SKM-1 (cell line): ENCODE results near the gene SSBP2.
"Not testable (repeated sequence)": the region's sequence is repeated elsewhere in the genome, so short reads cannot be mapped to it uniquely, and the experiment has no call there.

ENCODE experiments used
- DNase-seq: peaks from one replicate; lab custom pipeline; 2025; ENCODE audit not compliant: unreplicated experiment; lab: John Stamatoyannopoulos, UW

The SSBP2 gene

DNA sequence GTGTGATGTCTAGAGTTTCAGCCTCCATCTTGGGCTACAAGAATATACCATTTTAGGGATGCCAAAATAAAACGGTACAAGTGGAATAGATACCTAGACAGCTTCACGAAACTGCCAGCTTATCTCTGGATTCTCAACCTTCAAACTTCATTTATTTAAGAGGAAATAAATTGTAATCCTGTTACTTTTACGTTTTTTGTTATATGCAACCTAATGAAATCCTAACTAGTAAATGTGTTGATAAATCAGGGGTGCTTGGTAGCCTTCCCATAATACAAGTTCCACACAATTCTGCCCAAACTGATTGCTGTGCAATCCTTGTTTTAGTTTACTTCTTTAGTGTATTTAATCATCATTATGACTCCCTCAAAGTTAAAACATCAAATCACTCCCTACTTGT lies 75.5 kb downstream of the SSBP2 start:
- DNase-seq = no peak

DNA sequence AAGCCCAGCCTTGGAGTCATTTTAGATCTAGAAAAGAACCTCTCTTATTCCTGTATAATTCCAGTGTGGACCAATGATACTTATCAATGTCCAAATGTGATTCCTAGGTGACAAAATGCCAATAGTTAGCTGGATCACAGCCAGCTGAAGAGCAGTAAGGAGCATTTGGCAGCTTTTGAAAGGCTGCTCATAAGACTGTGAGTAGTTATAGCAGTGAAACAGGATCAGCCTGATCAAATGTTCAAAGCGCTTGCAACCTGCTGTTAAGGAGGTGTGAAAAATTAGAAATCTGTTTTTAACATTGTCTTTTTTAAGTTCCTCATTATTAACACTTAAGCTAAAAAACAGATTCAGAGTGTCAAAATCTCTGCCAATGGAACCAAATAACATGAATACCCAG lies 85.1 kb downstream of the SSBP2 start:
- DNase-seq = no peak

DNA sequence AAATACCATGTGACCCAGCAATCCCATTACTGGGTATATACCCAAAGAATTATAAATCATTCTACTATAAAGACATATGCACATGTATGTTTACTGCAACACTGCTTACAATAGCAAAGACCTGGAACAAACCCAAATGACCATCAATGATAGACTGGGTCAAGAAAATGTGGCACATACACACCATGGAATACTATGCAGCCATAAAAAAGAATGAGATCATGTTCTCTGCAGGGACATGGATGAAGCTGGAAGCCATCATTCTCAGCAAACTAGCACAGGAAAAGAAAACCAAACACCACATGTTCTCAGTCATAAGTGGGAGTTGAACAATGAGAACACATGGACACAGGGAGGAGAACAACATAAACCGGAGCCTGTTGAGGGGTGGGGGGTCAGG lies 90.3 kb downstream of the SSBP2 start:
- DNase-seq = not testable (repeated sequence)

DNA sequence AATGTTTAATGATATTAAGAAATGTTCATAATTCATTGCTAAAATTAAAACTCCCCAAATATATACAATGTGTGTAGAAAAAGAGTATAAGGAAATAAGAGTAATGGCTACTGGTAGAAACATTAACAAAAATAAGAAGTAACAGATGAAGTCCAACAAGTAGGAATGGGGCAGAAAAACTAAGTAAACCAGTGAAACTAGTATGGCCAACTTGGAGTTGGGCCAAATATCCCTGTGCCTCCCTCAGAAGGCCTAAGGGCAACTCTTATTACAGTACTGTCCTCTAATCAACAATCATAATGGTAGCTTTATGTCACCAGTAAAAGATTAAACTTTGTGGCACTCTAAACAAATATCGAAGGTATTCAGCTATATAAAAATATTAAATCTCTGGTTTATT lies 93.5 kb downstream of the SSBP2 start:
- no peak for DNase-seq

DNA sequence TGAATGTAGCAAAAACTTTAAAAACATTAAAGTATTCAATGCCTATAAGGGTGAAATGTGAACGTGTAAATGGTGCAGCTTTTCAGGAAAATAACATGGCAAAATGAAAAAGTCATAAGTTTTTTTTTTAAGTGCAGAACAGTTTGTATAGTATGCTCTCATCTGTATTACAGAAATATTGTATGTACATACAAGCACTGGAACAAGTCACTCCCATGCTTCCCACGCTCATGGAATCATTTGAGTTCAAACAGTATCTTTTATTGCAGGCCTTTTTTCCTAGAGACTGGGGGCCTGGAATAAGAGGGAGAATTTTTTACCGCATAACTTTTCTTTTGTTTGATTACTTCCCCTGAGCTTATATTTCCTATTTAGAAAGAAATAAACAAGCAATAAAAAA lies 94.1 kb downstream of the SSBP2 start:
- no peak for DNase-seq

DNA sequence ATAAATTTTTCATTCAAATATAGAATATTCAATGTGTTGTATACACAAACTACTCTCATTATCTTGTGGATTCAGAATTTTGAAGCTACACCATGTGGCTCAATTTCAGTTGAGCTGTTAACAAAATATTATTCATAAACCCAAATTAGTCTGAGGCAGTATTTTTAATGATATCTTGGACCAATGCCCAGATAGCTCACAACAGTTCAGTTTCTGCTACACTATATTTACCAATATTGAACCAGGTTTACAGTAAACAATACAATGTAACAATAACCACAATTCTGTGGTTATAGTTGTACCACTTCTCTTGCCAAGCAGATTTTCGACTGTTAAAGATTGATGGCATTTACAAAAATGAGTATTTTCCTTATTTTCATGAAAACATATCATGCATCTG lies 99.9 kb downstream of the SSBP2 start:
- DNase-seq = no peak

DNA sequence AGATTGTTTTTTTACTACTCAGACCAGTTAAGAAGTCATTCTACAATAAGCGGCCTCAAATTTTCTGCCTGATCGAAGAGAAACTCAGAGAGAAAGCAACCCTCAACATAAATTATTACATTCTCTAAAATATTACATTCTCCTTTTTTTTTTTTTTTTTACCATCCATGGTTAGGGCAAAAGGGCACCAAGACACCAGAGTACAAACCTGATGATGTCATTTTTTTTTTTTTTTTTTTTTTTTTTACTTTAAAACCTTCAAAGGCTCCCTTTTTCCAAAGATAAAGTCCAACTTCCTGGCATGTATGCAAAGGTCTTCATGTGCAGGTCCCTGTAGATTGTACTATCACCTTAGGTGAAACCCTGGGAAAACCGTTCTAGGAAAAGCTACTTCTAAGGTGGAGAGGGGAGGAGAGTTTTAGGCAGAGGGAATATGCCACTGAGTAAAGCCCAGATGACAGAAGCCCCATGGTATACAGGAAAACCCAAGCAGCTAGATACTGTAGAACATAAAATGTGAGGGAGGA lies 104.4 kb downstream of the SSBP2 start:
- DNase-seq = no peak

DNA sequence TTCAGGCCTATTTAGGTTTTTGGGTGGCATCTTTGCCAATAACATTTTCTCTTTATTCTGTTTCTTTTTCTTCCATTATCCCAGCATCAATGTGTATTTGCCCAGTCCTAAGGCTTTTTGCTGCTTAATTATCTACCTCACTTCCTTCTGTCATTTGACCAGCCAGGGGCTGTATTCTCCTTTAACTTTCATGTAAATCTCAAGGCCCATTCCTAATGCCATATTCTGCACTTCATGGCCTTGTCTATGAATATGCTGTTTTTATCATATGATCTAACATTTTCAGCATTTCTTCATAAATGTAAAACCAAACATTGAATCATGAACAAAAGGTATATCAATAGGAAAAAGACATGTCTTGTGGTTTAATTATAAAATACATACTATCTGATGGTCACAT lies 108.7 kb downstream of the SSBP2 start:
- no peak for DNase-seq

DNA sequence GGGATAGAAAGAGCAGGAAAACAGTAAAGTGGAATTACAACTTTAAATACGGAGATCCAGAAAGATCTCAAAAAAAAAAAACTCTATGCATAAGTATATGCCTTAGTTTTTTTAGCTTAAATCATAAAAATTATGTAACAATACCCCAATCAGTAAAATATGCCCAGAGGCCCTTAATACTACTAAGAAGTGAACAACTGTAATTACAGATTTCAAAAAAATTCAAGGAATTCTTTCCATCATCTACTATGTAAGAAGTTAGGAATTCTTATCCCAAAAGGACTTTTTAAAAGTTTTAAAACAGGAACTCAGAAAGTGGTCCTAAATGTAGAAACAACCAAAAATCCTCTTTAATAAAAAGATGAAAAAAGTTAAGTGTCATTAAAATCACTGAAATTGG lies 111.3 kb downstream of the SSBP2 start:
- no peak for DNase-seq

DNA sequence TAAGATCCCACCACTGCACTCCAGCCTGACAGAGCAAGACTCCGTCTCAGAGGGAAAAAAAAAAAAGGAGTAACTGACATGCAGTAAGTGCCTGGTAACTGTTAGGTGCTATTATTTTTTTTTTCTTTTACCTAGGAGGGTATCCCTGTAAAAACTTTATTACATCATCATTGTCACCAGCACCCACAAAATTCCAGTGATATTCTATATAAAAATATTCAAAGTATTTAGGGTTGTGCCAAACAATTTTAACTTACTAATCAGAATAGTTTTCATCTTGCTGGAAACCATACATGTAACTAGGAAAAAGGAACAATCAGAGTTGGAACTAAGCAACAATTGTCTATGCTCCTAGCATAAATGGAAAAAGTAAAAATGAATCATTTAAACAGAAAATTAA lies 112.4 kb downstream of the SSBP2 start:
- DNase-seq = no peak

DNA sequence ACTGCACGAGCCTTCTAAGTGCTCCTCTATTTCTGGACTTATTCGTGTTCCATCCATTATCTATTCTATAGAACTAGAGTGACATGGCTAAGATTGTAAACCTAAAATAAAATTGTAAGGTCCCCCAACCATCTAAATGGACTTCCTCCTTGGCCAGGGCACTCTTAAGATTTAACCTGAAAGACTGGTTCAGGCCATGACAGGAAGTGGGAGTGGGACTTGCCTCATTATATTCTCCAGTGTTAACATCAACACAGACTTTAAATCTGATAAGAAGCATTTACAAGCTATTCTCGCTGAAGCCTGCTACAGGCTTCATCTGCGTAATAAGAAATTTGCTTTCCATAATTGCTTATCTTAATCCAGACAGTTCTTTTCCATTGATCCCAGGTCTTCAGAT lies 117.0 kb downstream of the SSBP2 start:
- DNase-seq = no peak

DNA sequence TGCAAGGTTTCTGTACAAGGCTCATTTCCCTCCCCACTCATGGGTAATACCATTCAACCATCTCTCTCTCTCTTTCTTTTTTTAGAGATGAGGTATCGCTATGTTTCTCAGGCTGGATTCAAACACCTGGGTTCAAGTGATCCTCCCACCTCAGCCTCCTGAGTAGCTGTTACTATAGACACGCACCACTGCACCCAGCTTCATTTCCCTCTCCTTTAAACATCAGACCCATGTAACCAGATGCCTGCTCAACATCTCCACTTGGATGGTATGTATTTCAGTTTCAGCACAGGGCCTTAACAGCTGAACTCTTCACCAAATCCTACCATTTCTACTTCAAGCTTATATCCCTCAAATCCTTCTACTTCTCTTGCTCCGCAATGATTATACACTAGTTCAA lies 117.4 kb downstream of the SSBP2 start:
- DNase-seq = no peak

DNA sequence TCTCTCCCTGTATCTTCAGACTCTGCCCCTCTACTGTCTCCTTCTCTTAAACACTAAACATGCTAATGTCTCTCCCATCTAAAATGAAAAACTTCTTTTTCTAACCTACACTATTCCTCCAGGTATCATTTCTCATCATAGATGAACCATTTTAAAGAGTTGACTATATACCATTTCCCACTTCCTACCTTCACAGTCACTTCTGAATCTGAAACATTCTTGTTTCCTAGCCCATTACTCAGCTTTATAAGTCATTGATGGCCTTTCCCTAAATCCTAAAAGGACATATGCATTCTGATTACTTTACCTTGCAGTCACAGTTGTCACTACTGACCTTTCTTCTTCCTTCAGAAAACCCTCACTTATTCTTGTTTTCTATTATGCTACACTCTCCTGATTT lies 118.2 kb downstream of the SSBP2 start:
- no peak for DNase-seq

DNA sequence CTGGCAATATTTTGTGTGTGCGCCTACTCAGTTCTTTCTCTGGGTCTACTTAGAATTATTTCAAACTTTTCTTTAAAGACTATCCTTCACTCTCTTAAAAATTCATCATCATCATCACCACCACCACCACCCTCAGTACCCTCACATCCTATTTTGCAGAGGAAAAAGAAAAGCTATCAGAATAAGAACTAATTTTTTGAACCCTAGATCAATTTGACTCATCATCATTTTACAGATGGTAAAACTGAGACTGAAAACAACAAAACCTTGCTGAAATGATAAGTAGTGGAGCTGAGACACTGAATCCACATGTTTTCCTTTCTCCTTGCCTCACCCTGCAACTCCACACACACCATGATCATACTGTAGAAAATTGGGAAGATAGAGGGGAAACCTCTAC lies 119.3 kb downstream of the SSBP2 start:
- no peak for DNase-seq

DNA sequence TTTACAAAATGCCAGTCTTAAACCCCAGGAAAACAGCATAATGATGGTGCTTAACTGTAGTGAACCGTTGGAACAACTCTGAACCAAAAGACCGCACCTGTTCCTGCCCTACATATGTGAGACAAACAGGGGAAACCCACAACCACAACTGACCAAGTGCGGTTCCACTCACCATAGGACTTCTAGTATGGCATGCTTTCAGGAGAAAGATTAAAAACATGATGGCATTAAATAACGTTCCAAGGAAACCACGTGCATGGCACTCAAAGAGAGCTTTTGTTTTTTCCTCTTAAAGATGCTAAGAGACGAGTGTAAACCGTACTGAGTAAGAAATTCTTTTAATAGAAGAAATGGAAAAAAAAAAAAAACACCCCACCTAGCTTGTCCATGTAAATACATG lies 119.8 kb downstream of the SSBP2 start:
- no peak for DNase-seq

DNA sequence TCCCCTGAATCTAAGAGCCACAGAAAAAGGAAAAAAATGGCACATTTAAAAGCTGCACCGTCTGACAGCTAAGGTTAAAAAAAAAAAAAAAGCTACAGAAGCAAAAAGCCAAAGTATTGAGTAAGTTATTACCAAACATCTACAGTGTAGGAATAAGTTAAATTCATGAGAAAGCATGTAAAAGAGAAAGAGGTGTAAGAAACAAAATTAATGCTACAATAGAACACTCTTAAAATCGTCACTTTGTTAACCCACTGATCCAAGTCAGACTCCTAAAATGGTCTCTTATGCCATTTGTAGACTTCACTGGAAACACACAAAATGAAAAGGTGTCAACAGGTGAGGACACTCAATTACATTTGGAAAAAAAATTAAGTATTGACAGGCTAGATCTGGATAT lies 120.2 kb downstream of the SSBP2 start:
- no peak for DNase-seq

DNA sequence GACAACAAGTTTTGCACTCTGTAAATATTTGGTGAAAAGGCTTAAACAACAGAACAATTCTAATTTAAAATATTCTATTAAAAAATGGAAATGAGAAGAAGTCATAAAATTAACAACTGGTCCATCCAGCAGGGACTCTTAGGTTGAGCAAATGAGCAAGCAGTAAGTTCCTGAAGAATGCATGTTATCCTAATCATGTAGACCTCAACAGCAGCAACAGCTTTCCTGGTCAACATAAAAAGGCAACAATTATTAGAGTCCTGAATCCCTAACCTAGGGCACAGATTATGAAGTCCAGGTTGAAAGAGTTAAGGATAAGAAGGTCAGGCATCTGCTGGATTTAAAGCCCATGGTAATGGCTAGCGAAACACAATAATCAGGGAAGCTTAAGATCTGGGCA lies 120.9 kb downstream of the SSBP2 start:
- no peak for DNase-seq

DNA sequence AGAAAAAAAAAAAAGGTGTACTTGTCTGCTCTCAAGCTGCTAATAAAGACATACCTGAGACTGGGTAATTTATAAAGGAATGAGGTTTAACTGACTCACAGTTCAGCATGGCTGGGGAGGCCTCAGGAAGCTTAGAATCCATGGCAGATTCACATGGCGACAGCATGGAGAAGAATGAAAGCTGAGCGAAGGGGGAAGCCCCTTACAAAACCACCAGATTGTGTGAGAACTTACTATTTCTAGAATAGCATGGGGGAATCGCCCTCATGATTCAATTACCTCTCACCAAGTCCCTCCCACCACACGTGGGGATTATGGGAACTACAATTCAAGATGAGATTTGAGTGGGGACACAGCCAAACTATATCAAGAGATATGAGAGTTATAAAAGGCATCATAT lies 122.8 kb downstream of the SSBP2 start:
- DNase-seq = not testable (repeated sequence)

DNA sequence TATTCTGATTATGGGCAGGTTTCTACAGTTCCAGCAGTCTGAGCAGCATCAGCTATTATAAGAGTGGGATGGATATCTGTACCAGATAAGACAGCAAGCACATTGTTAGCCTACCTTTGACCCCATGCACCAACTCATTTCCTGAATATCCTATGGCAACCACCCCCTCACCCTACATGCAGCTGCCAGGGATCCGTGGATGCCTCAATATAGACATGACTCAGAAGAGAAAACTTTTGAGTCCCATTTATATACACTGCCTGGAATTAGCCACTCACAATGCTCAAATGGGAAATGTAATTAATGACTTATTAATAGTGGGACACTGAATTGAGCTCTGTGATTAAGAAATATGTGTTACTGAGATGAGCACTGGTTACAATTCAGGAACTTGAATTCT lies 124.4 kb downstream of the SSBP2 start:
- no peak for DNase-seq

DNA sequence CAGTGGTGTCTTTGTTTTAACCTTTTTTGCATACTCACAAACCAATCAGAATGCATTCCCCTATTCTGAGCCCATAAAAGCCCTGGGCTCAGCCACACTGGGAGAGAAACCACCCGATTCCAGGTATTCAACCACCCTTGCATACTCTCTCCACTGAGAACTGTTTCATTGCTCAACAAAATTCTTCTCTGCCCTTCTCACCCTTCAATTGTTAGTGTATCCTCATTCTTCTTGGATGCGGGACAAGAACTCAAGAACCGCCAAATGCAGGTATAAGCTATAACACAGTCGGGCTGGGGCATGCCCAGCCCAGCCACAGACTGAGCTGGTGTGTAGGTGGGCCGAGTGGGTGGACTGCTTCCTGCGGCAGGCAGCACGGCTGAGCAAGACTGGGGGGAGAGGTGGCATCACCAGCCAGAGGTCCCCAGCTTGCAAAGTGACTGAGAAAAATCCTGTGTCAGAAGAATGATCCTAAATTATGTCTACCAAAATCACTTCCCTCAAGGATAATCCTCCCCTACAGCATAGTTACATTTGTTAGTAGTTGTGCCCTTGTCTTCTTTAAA lies 141.0 kb downstream of the SSBP2 start:
- no peak for DNase-seq

DNA sequence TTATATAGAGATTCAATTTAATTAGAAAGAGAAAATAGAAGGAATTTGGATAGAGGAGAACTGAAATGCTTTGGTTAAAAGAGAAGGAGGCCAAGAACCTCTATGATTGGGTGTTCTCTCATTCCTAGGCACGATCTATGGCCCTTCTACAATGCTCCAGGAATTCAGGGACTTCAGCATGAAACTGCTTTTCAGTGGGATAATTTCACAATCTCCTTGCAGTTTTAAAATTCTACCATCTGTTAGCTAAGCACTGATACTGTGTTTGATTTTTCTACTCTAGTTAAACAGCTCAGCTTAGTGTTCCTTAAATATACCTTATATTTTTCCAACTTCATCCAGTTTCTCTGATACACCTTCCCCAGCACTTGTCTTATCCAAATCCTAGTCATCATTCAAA lies 141.9 kb downstream of the SSBP2 start:
- no peak for DNase-seq

DNA sequence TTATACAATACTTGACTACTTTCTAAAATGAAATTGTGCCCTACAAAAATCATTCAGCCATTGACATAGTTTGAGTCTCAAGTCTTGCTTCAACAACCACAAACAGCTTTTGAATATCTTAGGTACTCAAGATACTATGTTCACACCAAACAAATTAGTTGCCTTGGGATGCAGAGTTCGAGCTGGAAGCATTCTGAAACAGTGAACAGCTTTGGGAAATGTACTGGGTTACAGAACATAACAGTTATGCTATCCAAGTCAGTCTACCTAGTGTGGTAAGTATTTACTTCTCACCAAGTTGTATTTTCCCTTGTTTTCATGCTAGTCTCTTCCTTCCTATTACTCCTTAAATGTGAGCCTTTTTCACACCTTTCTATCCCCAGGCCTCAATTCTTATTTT lies 143.2 kb downstream of the SSBP2 start:
- no peak for DNase-seq

DNA sequence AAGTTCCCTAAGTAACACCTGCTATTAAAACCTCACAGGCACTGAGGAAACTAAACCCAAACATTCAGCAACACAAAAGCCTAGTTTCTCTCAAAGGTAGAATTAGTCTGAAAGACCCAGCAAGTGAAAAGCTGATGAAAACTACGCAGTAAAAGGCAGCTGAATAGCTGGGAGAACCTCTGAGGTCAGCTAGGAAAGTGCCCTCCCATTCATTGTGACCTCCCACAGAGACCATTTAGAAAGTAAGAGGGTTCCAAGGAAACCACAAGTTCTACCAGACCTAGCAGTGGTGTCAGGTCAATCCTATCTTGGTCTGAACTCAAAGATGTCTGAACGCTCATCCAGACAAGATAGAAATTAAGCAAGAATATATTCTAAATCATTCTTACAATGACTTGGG lies 144.7 kb downstream of the SSBP2 start:
- DNase-seq = no peak

DNA sequence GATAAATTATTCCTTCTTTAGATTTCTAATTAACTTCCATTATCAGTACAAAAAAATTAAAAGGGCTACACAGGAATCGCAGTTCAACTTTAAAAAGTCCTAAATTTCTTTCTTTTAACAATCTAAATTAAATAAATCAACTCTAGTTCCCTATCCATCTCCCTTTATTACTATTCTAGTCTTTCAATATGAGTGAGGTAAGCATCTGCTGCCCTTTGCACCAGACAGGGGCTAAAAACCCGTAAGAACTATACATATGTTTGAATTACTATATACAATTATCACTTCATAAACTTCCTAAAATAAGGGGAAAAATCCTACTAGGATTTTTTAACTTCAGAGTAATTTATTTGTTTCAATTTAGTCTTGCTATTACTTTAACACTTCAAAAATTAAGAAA lies 145.6 kb downstream of the SSBP2 start:
- no peak for DNase-seq
